SU-DHL-6 (cell line): ENCODE data around the gene WDR7.

Experiments
- EZH2phosphoT487 ChIP-seq: fragments of 200-600 bp; sonication (generic), shearing (Covaris generic); conservative IDR thresholded peaks from 2 replicates; pipeline ENCODE4 v1.6.1; 2018; ENCODE audit warnings: mild to moderate bottlenecking, antibody characterized with exemption, low read length, moderate library complexity, mixed read lengths
- TF ChIP-seq, protein P1 (sequence below): fragments of 200-600 bp; sonication (generic); IDR thresholded peaks from one replicate; pipeline ENCODE4 v1.5.1; 2017; ENCODE audit warnings: antibody characterized with exemption, mild to moderate bottlenecking, low read length, moderate library complexity; ENCODE audit not compliant: insufficient read depth, poor library complexity, severe bottlenecking

DNA sequence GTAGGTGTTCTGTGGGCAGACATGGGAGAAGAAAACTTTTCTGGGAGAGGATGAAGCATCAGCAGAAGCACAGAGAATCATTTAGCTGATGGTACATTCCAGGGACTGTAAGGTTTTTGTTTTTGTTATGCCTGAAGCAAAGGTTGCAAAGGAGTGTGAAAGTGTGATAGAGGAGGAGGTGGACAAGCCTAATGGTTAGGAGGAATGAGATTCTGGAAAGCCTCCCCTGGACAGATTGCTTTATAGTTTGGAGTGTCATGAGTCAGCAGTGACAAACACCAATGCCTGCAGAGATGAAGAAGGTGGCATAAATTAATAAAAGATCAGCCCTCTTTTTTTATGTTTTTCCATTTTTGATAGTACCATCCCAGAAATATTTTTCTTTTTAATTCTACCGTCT, 324.1 kb downstream of the WDR7 start:
- TF ChIP-seq, protein P1, sequence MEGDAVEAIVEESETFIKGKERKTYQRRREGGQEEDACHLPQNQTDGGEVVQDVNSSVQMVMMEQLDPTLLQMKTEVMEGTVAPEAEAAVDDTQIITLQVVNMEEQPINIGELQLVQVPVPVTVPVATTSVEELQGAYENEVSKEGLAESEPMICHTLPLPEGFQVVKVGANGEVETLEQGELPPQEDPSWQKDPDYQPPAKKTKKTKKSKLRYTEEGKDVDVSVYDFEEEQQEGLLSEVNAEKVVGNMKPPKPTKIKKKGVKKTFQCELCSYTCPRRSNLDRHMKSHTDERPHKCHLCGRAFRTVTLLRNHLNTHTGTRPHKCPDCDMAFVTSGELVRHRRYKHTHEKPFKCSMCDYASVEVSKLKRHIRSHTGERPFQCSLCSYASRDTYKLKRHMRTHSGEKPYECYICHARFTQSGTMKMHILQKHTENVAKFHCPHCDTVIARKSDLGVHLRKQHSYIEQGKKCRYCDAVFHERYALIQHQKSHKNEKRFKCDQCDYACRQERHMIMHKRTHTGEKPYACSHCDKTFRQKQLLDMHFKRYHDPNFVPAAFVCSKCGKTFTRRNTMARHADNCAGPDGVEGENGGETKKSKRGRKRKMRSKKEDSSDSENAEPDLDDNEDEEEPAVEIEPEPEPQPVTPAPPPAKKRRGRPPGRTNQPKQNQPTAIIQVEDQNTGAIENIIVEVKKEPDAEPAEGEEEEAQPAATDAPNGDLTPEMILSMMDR: no peak
- no peak for TF ChIP-seq EZH2phosphoT487
